Measurements from ENCODE around the gene PTK6. TPM values are rescaled to one million over a fixed set of nuclear protein-coding genes. Genes with fewer than 3 reads are reported as not detected.
A peak's percentile ranks its signal among the peaks of the same experiment; 100 is the strongest.

The PTK6 gene
- total RNA-seq, 1 donor from 2014 or later: 3.8 TPM

DNA sequence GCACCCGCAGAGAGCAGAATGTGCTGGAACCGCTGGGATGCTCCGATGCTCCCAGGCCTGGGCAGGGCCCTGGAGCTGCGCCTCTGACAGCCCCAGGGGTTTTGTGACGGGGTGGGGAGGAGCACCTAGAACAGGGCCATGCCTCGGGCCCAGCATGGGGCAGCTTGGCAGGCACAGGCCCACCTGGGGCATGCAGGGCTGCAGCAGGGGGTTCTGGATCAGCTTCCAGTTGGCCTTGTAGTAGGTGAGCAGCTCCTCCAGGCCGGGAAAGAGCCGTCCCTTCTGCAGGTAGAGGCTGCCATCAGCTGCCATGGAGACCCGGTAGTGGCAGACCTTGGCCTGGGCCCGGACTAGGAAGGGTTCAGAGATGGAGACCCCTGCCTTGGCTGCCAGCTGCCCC lies 6.0 kb upstream of the PTK6 start:
- no peak for DNase-seq

DNA sequence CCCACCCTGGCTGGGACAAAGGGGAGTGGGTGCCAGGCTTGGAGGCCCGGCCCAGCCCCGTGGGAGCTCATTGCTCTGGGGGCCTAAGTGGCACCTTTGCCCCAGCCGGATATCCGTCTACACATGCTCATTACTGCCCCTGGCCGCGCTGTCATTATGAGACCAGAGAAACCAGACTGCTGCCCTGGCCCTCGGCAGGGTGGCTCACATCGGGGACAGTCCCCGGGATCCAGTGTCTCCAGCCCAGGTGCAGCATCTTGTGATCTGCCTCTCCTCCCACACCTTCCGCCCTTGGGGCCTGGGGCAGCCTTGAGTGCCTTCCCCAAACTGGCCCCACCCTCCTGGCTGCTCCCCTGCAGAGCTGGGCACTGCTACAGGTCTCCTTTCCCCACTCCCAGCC lies 5.5 kb upstream of the PTK6 start:
- DNase-seq: no peak

DNA sequence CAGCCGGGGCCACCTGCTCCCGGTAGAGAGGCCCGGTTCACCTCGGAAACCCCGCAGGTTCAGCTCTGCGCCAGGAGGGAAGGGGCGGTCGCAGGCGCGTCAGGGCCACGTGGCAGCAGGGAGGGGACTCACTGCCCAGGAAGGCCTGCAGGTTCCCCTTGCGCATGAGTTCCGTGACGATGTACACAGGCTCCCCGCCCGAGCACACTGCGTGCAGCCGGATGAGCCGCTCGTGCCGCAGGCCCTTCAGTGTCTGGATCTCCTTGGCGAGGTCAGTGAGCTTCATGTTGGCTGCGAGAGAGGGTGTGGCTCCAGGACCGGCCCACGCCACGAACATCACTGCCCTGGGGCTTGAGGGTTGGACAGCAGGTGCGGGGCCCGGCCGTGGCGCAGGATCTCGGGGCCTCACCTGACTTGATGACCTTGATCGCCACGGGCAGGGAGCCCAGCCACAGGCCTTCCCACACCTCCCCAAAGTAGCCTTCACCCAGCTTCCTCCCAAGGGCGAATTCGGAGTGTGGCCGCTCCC lies 4.9 kb upstream of the PTK6 start:
- no peak for DNase-seq

DNA sequence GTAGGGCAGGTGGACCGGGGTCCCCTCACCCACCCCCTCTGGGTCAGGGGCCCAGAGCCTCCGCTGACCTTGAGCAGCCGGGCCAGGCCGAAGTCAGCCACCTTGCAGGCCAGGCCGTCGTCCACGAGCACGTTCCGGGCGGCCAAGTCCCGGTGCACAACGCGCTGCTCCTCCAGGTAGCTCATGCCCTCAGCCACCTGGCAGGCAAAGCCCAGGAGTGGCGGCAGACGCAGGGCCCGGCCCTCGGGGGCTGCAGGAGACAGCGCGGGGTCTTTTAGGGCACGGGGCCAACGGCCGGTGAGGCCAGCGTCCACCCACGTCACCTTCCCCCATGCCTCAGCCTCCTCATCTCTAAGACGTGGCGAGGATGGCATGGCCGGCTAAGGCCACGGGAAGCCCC lies 4.2 kb upstream of the PTK6 start:
- no peak for DNase-seq

DNA sequence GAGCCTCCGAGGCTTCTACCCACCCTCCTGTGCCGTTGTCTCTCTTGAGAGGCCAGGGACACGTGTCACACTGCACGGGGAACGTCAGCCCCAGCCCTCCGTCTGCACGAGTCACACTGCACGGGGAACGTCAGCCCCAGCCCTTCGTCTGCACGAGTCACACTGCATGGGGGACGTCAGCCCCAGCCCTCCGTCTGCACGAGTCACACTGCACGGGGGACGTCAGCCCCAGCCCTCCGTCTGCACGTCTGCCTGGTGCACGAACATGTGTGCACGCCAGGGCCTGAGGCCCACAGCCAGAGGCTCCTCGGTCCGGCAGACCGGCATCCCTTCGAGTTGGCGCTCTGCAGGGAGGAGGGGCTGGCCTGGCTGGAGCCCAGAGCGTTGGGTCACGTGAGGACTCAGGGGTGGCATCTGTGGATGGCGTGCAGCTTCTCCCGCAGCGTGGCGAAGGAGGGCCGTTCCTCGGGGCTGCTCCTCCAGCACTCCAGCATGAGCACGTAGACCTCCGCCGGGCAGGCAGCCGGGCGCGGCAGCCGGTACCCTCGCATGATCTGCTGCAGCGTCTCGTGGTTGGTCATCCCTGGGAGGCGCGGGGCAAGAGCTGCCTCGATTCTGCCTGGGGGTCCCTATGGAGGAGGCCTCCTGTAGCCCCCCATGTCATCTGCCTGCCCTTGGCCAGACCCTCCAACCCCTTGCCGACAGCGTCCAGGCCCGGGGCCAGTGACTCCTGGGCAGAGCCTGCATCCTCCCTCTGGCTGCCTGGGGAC lies 3.4 kb upstream of the PTK6 start:
- no peak for DNase-seq

DNA sequence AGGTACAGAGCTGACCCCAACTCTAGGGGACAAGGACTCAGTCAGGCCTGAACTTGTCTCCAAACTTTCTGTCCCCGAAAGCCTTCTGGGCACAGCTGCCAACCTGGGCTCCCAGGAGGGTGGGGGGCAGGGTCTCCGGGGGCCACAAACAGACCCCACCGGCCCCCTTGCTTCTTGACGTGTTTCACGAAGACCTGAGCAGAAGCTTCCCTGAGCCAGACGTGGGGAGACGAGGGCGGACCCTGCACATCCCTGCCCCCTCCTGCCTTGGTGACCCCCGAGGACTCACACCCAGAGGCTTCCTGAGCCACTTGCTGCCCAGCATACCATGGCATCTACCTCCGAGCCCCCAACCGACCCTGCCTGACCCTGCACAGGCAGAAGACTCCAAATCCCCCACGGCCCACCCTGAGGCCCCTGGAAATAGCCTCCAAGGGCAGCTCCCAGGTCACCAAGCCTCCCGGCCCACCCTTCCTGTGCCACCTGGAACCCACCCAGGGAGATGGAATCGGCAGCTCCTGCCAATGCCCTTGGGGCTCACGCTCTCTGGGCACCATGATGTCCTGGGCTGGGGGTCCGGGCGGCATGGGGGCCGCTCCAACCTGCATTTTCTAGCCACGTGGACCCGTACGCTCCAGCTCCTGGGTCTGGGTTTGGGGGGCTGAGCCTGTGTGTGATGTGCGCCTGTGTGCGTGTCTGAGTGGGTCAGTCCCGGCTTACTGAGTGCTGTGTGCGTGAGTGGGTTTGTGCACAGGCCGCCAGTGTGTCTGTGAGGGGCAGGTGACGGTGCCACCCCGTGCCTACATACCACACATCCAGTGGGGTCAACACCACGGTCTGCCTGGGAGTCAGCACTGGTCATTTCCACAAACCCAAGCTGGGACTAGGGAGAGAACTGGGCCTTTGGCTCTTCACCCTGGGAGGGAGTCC lies 2.5 kb upstream of the PTK6 start:
- DNase-seq: no peak

DNA sequence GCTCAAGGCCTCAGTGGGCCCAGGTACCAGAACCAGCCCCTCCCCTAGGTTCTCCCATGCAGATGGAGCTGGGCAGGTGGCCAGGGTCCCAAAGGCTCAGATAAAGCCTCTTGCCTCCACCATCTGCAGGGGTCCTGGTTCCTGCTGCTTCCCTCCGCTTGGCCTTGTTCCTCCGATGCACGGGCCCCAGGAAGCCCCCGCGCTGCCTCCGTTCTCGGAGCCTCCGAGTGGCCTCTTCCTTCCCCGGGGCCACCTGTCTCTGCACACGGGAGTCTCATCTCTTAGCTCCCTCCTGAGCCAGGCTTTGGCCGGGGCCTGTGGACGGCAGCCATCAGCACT lies 1.9 kb upstream of the PTK6 start:
- no peak for DNase-seq

DNA sequence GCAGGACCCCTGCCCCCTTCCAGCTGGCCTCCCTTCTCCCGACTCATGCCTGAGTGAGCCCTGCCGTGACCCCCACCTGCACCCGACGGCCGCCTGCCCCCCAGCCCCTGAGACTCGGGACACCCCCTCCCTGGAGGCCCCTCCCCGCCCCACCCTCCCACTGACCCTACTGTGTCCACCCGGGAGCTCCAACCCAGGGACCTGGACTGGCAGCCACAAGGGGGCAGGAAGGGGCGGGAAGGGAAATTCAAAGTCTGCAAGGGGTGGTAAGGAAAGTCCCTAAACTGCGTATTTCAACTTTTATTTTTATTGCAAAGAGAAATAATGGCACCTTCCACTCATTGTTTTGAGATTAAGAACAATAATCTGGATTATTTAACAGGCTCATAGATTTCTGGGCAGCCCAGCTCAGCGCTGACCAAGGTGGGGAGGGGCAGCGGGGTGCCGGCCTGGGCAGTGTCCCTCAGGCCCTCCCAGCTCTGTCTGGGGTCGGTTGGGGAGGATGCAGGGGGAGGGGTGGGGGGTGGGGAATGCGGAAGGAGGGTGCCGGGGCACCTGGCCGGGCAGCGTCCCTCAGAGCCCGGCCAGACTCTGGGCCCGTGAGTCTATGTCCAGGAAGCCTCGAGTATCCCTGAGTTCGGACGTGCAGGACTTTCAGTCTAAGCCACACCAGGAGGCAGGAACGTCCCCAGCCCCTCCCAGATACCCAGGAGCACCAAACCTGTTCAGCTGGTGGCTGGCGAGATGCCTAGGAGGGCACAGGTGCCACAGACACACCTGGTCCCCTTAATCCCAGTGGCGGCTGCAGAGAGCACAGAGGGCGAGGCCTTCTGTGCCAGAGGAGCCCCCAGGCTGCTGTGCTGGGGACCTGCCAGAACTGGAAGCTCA lies 1.3 kb upstream of the PTK6 start:
- no peak for DNase-seq

DNA sequence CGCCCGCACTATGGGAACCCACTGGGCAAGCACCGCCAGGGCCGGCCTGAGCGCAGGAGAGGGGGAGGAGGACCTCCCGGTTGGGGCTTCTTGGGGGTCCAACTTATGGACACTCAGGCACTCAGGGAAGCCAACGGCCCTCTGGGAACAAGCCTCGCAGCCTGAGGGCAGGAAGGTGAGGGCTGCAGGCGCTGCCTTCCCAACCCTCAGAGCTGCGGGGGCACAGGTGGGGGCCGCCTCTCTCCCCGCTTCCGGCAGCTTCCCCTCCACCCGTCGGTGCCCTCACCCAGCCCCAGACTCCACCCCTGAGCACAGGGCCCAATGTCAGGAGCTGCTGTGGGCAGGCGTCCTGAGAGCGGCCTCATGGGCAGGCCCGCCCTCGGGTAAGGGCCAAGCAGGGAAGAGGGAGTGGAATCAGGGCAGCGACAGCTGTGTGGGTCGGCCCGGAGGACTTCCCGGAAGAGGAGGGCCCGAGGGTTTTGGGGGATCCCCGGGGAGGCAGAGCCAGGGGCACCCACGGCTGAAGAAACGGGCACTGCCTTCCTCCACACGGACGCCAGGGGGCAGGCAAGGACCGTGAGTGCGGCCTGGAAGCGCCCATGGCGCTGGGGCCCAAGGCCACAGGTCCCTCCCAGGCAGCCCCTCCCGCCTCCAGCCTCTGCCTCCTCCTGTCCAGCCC lies 488 bp upstream of the PTK6 start:
- DNase-seq: peak; percentile 34

DNA sequence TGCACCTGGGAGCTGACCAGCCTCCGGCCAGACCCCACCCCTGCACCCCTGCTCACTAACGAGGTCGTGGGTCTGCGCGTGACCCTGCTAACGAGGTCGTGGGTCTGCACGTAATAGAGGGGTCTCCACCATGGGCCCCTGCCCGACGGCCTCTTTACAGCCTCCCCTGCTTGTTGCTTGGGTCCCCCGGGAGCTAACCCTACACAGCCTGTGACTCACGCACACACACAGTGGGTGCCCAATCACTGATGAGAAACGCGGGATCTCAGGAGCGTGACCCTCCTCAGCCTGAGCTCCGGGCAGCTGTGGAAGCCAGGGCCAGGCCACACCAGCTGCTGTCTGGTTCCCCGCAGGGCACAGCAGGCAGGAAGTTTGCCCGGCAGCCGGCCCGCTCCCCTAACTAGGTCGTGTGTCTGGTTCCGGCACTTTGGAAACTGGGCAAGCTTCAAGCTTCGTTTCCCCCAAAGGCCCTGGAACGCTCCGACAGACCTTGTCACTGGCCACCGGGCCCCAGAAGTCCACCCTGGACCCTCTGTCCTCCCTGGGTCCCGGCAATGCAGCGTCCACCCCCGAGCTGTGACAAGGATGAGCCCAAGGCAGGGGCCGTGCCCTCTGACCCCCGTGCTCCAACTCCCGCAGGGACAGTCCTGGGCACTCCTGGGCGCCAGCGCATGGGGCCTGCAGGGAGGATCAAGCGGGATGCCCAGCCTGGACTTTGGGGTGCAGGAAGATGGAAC lies 767 bp downstream of the PTK6 start:
- no peak for DNase-seq

DNA sequence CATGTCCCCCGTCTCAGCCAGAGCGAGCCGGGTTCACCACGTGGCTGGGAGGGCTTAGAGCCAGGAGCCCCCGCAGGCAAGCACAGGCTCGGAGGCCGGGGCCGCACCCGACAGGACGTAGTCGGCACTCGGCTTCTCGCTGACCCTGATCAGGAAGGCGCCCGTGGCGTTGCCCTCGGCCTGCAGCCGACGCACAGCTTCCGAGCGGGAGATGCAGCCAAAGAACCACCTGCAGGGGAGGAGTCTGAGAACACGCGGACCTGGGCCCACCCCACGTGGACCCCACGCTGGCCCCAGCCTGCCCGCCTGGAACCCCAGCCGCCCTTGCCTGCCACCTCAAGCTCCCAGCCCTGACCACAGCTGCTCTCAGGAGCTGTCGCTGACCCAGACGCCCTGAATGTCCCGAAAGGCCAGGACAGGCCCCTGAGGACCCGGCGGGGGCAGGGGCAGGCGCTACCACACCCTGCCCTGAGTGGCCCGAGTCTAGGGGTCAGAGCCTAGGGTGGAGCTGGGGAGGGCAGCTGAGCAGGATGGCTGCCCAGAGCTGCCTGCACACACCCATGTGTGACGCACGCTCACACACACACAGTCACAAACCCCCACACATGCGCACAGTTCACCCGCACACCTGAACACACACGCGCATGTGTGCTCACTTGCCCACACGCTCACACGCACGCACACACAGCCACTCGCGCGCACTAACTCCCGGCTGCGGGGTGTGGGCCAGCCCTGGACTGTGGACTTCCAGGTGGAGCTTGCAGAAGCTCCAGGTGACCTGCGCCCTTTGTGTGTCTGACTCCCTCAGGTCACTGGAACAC lies 2.1 kb downstream of the PTK6 start:
- no peak for DNase-seq

DNA sequence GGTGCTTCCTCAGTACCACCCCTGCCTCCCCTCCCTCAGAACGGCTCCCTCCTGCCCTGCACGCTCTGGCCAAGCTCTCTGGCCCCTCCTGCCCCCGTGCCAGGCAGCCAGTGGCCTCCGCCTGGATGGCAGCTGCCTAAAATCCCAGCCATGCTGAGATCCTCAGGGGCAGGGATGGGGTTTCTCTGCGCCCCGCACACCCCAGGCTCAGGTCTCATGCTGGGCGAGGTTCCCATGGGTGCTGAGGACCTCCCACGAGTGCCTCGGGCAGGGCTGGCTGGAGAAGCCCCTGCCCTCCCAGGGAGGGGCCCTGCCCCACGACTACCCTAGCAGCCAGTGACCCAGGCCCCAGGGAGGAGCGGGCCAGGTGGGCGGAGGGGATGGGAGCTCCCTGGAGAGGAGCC lies 2.7 kb downstream of the PTK6 start:
- DNase-seq: no peak

DNA sequence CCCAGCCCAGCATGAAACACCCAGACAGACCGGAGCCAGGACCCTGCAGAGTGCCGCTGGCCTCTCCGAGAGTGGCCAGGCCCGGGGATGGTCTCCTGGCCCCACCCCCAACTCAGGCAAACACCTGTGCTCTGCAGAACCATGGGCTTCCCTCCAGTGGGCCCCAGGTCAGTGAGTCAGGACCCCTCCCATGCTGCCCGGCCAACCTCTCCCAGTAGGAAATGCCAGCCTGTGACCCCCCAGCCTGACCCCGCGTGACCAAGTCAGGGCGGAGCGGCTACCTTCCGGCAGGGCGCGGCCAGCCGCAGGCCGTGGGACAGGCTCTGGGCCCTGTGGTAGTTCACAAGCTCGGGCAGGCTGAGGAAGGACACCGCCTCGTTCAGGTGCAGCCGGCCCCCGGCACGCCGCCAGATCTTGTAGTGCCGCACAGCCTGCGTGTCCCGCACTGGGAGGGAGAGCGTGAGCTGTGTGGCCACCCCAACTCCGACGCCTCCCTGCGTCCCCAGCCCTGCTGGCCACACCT lies 3.2 kb downstream of the PTK6 start:
- DNase-seq: no peak

DNA sequence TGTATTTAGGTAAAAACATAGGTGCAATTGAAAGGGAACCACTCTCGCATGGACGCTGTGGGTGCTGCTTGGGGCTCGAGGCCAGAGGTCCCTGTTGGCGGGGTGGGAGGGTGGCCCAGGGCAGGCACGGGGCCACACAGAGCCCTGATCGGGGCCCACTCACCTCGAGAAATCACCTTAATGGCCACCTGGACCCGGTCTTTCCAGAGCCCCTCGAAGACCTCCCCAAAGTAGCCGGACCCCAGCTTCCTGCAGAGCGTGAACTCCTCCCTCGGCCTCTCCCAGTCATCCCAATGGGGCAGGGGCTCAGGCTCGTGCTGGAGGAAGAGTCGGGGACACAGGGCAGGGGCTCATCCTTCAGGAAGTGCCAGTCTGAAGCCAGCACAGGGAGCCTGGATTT lies 3.8 kb downstream of the PTK6 start:
- no peak for DNase-seq

DNA sequence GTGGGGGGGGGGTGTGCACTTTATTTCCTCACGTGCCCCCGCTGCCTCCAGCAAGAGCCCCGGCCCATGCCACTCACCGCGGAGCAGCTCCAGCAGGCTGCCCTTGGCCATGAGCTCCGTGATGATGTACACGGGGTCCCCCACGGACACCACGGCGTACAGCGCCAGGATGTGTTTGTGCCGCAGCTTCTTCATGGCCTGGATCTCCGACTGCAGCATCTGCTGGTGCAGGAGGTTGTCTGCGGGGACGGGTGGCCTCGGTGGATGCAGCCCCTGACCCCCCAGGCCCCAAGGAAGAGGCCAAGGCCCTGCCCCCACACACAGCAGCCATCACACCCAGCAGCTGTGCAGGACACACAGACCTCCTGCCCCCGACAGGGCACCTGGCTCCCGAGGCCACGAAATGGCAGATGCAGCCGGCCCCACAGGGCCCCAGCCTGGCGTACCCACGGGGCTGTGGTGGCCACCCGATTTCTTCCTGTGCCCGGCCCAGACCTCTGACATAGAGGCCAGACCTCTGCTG lies 4.7 kb downstream of the PTK6 start:
- DNase-seq: no peak

DNA sequence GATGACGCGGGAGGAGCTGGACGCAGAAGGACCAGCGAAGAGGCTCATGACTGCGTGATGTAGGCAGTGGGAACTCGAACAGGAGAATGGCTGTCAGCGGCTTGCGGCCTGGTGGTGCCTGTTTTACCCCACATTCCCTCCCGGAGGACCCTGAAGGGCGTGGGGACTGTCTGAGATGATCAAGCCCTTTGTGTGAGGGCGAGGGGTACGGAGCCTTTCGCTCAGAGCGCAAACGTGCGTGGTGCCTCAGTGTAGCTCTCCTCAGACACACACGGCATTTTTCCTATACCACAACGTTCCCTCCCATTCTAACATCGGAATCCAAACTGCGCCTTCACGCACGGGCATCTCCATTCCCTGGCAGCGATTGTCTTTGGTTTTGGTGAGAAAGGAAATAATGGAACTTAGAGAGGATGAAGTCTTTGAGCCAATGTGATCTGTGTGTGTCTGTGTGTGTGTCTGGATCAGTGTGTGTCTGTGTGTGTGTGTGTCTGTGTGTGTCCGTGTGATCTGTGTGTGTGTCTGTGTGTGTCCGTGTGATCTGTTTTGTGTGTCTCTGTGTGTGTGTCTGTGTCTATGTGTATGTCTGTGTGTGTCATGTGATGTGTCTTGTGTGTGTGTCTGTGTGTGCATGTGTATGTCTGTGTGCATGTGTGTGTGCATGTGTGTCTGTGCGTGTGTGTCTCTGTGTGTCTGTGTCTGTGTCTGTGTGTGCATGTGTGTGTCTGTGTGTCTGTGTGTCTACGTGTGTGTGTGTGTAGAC lies 5.3 kb downstream of the PTK6 start:
- no peak for DNase-seq

DNA sequence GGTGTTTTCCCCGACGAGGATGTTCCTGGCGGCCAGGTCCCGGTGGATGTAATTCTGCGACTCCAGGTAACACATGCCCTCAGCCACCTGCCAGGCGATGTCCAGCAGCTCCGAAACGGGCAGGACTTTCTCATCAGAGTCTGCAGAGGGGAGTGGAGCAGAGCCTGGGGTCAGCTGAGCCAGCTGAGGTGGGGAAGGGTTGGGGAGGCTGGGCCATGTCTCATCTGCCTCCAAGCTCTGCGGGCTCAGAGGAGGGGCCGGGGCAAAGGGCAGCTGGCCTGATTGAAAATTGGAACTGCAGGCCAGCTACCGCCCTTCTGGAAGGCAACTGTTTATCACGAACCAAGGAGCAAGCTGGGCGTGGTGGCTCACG lies 6.4 kb downstream of the PTK6 start:
- DNase-seq: no peak

DNA sequence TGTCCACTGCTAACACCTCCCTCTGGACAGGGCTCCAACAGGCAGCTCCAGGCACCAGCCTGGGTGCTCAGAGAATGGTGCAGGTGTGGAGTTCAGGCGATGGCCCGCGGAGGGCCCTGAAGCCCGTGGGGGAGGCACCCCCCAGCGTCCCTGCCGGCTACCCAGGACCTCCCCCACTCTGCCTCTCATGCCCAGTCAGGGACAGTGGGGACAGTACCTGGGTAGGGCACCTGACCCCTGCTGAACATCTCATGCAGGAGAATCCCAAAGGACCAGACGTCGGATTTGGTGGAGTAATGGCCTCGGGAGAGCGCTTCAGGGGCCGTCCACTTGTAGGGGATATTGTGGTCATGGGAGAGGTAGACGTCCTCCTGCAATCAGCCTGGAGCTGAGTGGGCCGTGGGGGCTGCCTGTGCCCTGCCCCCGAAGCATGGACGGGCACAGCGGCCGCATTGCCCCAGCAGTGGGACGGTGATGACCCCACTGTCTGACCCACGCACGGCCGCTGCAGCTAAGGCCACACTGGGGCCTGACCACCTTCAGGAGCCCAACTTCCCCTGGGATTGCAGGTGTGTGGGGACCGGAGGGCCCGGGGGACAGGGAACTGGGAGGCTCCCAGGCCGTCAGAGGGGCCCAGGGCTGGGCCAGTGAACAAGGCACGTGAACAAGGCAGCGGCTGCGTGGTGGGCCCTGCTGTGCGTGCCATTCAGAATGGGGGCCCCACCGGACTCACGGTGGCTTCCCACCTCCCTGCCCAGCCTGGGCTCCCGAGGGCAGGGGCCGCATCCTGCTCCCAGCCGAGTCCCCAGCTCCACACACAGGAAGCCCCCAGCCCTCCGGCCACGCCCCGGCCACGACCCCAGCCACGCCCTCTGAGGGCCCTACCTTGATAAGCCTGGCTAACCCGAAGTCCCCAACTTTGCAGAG lies 7.1 kb downstream of the PTK6 start:
- DNase-seq: no peak
